CD4-positive, alpha-beta T cell treated with Interleukin-4 for 1 hour (primary cell): Measurements from ENCODE around the gene IL1B.
"Not testable (repeated sequence)": the region's sequence is repeated elsewhere in the genome, so short reads cannot be mapped to it uniquely, and the experiment has no call there.

Experiments
- DNase-seq, 2 donors: peaks; one replicate each; pipeline ENCODE4 v3.0.0-alpha.2; 2020 to 2022

IL1B gene

DNA sequence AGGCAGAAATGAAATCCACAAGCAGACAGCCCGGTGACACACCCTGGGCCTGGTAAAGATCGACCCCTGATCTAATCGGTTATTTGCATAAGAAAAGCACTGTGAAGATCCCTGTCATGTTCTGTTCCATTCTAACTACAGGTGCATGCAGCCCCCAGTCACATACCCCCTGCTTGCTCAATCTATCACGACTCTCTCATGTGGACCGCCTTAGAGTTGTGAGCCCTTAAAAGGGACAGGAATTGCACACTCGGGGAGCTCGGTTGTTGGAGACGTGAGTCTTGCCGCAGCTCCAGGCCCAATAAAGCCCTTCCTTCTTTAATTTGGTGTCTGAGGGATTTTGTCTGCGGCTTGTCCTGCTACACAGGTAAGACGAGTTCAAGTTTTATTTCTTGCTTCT, 13.4 kb upstream of the IL1B start:
- DNase-seq: no peak

DNA sequence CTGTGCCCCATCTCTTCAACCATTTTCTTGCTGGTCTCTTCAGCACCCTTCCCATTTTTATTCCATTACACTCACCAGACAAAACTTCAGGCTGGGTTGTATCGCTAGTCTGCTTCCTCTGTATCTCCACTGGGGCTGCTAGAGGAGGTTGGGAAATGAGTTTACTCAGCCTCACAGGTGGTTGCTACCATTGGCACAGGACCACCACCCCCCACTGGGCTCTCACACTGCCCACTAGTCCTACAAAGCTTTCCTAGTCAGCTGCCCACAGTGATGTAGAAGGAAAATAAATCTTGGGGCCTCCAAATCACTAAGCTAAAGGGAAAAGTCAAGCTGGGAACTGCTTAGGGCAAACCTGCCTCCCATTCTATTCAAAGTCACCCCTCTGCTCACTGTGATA, 12.3 kb upstream of the IL1B start:
- no peak for DNase-seq

DNA sequence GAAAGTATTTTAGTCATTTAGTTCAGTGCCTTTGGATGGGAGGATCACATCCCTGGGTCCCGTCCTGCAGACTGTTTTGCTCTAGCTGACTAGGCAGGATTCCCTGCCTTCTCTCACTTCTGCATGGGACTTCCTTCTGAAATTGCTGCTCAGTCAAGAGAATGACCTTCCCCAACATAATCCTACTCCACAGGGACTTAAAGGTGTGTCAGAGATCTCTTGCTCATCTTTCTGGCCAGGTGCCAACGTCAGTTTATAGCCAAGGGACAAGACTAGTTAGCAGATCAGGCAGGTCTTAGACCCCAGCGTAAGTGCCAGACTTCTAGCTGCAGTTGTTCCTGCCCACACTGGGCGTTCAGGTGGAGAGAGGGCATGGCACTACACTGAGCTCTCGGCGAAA, 9.5 kb upstream of the IL1B start:
- no peak for DNase-seq

DNA sequence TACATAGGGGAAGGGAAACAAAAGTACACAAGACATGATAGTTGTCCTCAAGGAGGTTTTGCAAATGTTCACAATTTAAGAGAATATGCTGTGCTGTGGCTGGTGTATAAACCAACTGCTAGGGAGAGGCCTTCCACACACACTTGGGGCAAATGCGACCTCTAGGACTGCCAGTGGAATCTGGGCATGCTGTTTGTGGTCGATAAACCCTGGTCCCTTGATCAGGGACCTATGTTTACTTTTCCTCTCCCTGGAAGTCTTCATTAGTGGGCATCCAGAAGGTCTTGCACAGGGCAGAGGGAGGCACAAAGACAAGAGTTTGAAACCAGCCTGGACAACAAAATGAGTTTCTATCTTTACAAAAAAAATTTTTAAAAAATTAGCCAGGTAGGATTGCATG, 7.3 kb upstream of the IL1B start:
- DNase-seq: no peak

DNA sequence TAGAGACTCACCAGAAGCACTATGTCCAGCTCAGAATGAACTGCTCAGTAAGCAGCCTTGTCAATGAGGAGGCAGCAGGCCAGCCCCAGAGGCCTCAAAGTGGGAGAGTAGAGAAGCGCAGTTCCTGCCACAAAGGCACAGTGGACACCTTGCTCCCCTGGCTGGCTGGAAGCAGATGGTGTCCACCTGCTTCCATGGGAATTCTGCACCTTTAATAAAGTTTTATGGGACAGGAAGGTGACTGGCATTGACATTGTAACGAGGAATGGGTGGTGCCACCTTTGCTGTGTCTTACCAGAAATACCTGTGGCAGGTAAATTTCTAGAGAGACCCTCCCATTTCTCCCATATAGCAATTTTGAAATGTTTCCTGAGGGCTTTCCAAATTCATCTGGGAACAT, 6.7 kb upstream of the IL1B start:
- DNase-seq: no peak

DNA sequence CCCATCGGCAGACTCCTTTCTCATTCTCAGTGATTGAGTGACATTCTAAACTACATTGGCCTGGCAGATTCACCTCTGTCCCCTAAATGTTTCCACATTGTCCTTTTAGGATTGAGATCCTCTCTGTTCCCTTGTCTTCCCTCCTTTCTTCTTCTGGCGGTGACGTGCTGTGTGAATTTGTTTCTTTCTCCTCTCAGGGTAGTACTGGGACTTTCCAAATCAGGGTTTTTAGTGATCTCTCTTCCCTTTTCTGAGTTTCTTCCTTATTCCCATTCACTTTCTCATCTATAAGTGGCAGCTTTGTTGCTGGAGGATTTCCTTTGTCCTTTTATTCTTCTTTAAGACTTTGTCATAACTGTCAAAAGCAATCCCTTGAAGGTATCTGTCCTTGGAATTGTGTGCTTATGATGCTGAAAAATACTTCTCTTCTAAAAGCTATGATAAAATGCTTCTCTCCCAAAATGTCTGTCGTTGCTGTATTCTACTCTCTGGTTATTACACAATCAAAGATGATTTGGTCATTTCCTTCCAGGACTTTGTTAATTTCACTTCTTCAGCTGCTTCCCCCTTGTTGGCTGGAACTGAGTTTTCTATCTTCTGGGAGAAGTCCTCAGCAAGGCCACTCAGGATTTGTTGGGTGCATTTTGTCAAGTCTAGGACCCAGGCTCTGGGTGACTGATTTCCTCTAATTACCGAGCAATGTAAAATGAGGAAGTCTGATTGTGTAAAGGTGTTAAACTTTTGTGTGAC, 4.9 kb upstream of the IL1B start:
- peak; percentile 21 to 65 for DNase-seq

DNA sequence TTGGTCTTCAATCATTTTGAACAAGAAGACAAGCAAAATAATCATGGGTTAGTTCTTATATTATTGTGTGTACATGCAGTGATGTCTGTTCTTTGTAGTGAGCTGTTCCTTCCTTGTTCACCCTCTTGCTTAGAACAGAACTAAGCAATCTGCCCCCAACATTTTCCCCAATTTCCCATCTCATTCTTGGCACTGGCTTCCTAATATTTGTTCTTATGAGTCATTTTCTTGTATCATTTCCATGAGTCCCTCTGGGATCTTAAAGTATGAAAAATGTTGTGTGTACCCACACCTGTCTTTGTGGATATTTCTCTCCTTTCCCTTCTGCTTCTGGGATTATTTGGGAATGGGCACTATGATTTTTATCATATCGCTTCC, 3.5 kb upstream of the IL1B start:
- DNase-seq: no peak

DNA sequence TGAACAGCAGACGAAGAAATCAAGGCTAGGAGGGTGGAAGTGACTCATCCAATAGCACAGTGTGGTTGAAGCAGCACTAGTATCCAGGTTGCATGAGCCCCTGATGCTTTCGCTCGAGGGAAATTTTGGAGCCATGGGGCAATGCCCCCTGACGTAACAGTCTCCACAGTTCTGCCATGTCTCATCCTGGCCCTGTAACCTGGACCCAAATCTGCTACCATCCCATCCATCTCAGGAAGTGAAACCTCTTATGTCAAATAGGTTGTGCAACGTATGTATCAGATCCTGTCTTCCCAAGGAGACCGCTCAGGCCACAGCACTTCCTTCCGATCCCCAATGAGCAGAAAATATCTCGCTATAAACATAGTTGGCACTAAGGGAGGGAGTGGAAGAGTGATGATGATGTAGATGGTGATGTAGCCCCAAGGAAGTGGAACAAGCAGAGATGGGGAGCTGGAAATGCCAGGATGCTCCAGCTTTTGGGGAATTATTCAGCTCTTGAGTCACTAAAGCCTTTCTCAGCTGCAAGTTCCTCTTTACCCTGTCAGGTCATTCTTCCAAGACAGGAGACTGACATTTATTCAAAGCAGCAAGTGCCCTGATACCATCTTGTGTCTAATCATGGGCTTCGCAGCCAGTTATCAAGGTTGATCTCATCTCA, 3.0 kb upstream of the IL1B start:
- DNase-seq: peak; percentile 43 to 87

DNA sequence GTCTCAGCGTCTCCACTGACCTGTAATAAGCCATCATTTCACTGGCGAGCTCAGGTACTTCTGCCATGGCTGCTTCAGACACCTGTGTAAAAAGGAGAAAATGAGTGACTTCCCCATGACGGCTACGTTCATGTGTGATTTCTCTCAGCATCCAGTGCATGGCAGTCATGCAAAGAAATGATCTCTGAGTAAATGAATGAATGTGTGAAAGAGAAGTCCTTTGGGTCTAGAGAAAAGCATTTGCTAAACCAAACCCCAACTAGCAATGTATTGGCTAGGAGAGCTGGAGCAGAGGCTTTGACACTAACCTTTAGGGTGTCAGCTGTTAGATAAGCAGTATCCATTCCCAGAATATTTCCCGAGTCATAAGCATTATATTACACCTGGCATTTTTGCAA, 417 bp downstream of the IL1B start:
- DNase-seq: no peak

DNA sequence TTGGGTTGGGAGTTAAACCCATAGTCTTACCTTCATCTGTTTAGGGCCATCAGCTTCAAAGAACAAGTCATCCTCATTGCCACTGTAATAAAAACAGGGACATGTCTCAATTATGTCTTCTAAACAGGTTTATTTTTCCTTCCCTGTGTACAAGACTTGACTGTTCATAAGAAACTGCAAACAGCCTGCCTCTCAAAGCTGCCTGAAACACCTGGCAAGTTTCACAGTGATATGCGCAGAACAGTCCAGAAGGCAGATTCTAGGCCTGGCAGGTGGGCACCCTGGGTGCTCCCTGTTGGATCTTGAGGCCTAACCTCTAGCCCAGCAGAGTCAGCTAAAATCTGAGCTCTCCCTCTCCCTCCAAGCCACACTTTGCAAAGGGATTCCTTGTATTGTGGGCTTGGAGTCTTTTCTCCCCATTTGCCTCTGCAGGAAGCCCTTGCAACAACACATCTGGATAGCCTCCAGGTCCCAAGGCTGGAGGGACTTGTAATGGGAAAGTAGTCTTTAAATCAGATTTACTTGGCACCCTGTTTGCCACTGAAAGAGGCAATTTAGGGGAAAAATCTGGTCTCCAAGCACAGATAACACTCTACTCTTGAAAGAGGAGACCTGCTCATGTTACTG, 930 bp downstream of the IL1B start:
- no peak for DNase-seq

DNA sequence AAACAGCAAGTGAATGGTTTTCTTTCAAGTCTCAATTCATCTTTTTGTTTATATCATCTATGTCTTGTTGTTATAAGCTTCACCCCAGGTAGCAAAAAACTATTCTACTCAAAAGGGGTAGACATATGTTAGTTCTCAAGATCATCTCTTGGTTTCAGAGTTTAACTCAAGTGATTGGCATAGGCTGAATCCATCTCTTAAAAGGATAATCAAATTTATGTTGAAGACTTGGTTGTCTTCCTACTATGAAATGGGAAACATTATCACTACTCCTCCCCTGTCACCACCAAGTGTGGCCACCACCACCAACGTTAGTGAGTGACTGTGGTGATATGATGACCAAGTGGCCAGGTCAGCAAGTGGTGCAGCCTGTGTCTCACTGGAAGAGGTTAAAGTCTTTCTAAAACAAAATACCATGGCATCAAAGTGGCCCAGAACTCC, 1.5 kb downstream of the IL1B start:
- no peak for DNase-seq

DNA sequence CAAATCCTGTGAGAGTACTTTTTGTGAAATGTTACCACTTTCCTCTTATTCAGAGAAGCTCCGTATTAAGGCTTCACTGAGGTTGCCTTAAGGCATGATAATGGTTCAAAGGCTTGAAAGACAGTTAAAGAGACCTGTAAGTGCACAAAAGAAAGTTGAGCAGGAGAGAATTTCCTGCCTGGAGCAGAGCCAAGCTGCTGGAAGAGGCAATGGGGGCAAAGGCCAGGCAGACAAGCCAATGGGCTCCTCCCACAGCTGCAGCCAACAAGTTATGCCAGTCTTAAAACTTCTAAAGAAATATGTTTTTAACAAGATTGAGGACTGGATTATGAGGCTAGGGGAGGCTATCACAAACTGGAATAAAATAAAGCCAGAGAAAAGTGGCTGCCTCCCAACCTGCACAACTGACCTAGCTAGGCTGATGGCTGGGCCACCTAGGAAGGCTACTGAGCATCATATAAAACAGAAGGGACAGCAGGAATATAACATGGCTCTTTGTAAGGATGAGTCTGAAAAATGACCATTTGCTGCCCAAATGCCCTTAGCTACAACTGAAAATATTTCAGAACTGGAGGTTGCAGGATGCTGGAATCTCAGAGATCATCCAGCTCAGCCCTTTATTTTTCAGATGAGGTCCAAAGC, 2.1 kb downstream of the IL1B start:
- DNase-seq: no peak

DNA sequence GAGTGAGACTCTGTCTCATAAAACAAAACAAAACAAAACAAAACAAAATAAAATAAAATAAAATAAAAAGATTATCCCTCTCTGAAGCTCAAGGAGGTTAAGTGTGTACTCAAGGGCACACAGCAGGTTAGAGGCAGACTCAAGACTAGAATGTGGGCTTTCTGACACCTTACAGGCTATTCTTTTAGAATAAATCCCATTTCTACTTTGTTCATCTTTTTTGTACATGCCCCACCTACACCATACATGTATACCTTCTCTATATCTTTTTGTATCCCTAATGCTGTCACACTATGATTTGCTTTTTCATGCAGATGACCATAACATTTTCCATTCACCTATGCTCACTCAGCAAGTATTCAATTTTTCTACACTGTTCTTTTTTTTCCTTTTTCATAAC, 2.6 kb downstream of the IL1B start:
- no peak for DNase-seq

DNA sequence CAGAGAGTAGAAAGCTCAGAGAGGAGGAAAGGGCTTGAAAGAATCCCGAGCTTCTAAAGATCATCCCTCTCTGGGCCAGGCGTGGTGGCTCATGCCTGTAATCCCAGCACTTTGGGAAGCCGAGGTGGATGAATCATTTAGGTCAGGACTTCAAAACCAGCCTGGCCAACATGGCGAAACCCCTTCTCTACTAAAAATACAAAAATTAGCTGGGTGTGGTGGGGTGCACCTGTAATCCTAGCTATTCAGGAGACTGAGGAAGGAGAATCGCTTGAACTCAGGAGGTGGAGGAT, 3.0 kb downstream of the IL1B start:
- not testable (repeated sequence) for DNase-seq

DNA sequence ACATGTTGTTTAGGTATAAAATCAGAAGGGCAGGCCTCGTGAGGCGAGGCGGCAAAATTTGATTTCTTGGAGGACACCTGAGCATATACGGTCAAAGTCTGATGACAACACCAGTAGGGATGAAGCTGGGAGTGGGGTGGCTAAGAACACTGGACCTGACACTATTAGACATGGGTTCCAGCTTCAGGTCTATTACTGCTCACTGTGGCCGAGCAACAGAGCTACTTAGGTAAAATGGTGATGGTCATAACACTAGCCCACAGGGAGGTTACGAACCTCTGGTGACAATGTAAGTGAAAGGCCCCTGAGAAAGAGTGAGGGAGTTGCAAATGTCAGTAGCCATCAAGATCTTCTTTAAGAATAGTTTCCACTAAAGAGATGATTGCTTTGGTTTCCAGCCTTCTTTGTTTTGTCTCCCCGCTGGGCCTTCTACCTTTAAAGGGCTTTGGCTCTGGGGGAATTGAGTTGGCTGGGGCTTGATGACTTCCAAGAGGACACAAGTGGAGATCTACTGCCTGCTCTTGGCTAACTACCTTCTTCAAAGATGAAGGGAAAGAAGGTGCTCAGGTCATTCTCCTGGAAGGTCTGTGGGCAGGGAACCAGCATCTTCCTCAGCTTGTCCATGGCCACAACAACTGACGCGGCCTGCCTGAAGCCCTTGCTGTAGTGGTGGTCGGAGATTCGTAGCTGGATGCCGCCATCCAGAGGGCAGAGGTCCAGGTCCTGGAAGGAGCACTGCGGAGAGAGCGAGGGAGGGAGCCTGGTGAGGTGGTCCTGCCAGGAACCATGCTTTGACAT, 3.5 kb downstream of the IL1B start:
- peak in 1 of 2 donors; percentile 43 for DNase-seq

DNA sequence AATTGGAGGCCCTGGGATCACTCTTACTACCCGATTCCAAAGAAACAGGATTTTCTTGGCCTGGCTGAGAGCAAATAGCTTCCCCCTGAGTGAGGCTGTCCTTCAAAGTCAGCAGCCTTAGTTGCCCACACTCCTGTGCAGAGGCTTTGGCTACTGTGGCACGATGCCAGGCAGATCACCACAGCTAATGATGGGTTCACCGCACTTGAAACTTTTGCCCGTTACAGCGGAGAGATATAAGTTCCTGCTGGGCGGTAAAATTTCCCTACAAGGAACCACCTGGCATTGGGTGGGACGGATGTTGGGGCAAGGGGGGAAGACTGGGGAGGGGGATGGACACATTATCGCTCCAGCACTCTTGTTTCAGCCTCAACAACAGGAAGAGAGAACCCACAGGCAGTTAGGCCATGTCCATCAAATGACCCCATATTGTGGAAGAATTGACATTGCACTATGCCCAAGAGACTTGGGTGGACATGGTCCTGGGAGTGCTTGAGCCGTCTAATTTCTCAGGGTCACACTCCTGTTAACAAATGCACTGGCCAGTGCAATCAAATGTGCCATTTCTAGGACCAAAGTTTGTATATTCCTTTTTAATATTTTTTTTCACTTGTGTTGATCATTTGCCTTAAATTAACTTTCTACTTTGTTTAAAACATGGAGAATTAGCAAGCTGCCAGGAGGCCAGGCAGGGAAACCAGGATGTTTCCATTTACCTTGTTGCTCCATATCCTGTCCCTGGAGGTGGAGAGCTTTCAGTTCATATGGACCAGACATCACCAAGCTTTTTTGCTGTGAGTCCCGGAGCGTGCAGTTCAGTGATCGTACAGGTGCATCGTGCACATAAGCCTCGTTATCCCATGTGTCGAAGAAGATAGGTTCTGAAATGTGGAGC, 4.4 kb downstream of the IL1B start:
- peak; percentile 7 to 48 for DNase-seq

DNA sequence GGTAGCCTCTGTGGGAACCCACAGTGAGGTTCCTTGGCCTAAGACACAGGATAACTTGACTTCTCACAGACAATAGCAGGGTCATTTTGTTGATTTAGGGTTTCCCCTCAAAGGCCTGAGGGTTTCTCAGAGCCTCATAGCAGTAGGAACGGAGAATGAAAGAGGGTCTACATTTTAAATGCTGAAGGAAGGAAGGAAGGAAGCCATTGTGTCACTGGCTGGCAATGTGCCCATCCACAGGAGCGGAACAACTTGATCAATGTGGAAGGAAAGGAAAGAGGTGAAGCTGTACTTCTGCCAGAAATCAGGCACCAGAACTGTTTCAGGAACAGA, 5.1 kb downstream of the IL1B start:
- no peak for DNase-seq

DNA sequence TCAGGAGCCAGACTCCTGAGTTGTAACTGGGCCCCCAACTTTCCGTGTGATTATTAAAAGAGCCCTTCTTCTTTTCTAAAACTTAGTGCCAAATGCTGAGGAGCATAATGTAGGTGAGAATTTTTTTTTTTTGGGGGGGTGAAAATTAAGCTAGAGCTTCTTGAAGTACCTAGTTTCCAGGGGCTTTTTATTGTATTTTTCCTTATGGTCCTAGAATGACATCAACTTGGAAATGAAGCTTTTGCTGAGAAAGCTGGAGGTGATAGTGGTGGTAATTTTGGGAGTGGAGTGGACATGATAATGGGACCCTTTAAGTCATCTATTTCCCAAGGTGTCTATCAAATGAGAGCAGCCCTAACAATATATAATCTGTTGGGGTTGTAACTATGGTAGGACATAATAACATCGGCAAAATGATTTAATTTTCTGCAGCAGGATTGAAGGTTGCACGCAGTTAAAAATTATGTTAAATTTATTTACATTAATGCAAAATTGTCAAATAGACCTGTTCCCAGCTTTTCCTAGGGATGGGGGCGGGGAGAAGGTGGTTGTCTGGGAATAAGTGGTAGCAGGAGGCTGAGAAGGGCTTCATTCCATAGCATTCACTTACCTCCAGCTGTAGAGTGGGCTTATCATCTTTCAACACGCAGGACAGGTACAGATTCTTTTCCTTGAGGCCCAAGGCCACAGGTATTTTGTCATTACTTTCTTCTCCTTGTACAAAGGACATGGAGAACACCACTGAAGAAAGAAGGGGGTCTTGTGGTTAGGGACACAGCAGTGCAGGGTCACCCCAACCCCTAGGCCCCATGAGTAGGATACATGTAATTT, 5.7 kb downstream of the IL1B start:
- no peak for DNase-seq

DNA sequence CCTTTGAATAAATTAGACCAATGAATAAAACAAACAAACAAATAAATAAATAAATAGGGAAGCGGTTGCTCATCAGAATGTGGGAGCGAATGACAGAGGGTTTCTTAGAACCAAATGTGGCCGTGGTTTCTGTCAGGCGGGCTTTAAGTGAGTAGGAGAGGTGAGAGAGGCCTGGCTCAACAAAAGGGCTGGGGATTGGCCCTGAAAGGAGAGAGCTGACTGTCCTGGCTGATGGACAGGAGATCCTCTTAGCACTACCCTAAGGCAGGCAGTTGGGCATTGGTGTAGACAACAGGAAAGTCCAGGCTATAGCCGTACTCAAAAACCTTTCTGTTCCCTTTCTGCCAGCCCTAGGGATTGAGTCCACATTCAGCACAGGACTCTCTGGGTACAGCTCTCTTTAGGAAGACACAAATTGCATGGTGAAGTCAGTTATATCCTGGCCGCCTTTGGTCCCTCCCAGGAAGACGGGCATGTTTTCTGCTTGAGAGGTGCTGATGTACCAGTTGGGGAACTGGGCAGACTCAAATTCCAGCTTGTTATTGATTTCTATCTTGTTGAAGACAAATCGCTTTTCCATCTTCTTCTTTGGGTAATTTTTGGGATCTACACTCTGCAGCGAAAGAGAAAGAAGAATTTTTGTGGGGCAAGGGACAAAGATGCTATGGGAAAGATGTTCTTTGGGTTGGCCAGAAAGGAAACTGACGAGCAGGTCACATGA, 6.5 kb downstream of the IL1B start:
- DNase-seq: peak in 1 of 2 donors; percentile 44

DNA sequence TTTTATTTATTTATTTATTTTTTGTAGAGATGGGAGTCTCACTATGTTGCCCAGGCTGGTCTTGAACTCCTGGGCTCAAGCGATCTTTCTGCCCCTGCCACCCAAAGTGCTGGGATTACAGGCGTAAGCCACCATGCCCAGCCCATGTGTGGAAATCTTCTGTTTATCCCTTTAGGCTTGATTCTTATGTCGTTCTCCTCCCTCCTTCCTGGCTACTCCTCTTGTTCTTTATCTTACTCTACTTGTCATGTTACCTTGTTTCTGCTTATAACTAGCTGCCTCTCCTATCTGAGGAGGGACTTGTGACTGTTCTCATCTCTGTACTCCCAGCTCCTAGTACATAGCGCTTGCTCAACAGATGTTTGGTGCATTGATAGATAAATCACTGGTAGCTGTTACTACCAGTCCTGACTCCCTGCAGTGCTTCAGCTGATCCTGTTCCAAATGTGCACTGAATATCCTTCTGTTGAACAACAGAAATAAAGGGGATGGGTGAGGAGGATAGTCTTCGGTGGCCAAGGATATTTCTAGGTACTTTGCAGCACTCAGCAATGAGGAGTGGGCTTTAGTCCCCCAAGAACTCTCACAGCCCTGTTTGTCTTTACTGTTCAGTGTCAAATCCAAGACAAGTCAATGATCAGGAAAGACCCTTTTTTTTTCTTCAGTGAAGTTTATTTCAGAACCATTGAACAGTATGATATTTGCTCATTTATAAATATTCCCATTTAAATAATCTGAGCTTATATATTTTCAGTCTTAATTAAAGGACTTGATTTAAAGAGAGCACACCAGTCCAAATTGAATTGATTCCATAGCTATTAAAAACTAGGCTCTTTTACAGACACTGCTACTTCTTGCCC, 7.2 kb downstream of the IL1B start:
- DNase-seq: peak; percentile 5 to 37
